Activated T-cell treated with anti-CD3 and anti-CD28 coated beads for 24 hours (primary cell): ENCODE data around the gene RPS2.

Source experiments
- DNase-seq: peaks from one replicate; pipeline ENCODE4 v3.0.0-alpha.2; 2020; ENCODE audit warnings: low read depth

RPS2 gene

GRCh38 chr16:1918351-1919326 is 46.0 kb downstream of the RPS2 start, which contains the start of gene HS3ST6:
TSS of gene HS3ST6 (minus strand) at chr16:1918415. CDS start at chr16:1918323, 92 bp downstream.
- DNase-seq = no peak

- DNase-seq = no peak
Measured at GRCh38 chr16:1917665-1918350, 46.8 kb downstream of the RPS2 start.

GRCh38 chr16:1917056-1917664 is 47.5 kb downstream of the RPS2 start:
- DNase-seq = no peak

GRCh38 chr16:1916640-1916990 is 48.0 kb downstream of the RPS2 start:
- no peak for DNase-seq

GRCh38 chr16:1915732-1916639 is 48.6 kb downstream of the RPS2 start:
- DNase-seq = no peak

GRCh38 chr16:1914988-1915387 is 49.6 kb downstream of the RPS2 start:
- no peak for DNase-seq

- DNase-seq = no peak
Measured at GRCh38 chr16:1914084-1914608, 50.5 kb downstream of the RPS2 start.

- DNase-seq = no peak
Measured at GRCh38 chr16:1913327-1914083, 51.1 kb downstream of the RPS2 start.

- DNase-seq = no peak
Measured at GRCh38 chr16:1912215-1912543, 52.4 kb downstream of the RPS2 start.
